K562 (cell line): Measurements from ENCODE around the gene DGCR2. TPM values are rescaled to one million over a fixed set of nuclear protein-coding genes. Genes with fewer than 3 reads are reported as not detected.

Experiments
- ATAC-seq: fragments of 200-7000 bp; cut with Tn5 transposase; 3 replicates; pipeline ENCODE4 v1.9.1; 2020; ENCODE audit warnings: moderate library complexity
- BruUV-seq: library from RNA; stranded (reverse); fragments of 400-500 nt; replicated peaks from 2 replicates; lab custom pipeline; 2021; lab: Mats Ljungman, UMichigan
- CTCF ChIA-PET: fragments of 300-600 bp; formaldehyde crosslinking; extraction: SDS; loops from one replicate; lab custom pipeline; 2021; ENCODE audit warnings: low intra/inter-chr PET ratio; lab: Yijun Ruan, JAX
- POLR2A ChIA-PET: fragments of 300-600, 350-650 bp; sonication (Branson Sonifier 250); formaldehyde crosslinking; extraction: SDS; loops from one replicate; lab custom pipeline; 2021; ENCODE audit warnings: antibody characterized with exemption, inconsistent platforms; lab: Yijun Ruan, JAX
- DNase-seq, 4 experiments: peaks; one replicate each; pipeline versions ENCODE4 v3.0.0 to v3.0.0-alpha.2; 2011 to 2018; ENCODE audit warnings: low spot score in 3 of 4, mixed read lengths in 3 of 4; ENCODE audit errors: extremely low read depth in 1 of 4
- FAIRE-seq: peaks from 2 replicates; lab custom pipeline; 2011; peaks lifted over from hg19 to GRCh38; lab: Jason Lieb, UNC
- H2AFZ ChIP-seq: 2 replicates; pipeline ENCODE4 v1.6.0; 2011; ENCODE audit warnings: low read depth, low read length, control low read depth, inconsistent platforms
- H3K27ac ChIP-seq: fragments of 200-600 bp; 3 replicates; pipeline ENCODE4 v1.8.0; 2011; ENCODE audit warnings: low read depth, mild to moderate bottlenecking, control low read depth, inconsistent platforms, low read length, moderate library complexity, mixed read lengths; ENCODE audit errors: extremely low read depth
- H3K27me3 ChIP-seq, 2 experiments: fragments of 300-600 bp in 1 of 2; 2 replicates in 1 of 2; 3 replicates in 1 of 2; pipeline versions ENCODE4 v1.6.0 to v1.8.0; 2011; ENCODE audit warnings: inconsistent platforms in 2 of 2, low read length in 2 of 2, mild to moderate bottlenecking in 1 of 2, mixed read lengths in 1 of 2, moderate library complexity in 1 of 2; ENCODE audit not compliant: control insufficient read depth in 2 of 2, insufficient read depth in 2 of 2
- H3K36me3 ChIP-seq: fragments of 300-600 bp; 3 replicates; pipeline ENCODE4 v1.8.0; 2011; ENCODE audit warnings: mild to moderate bottlenecking, low read length, inconsistent platforms; ENCODE audit not compliant: control insufficient read depth, insufficient read depth
- H3K4me1 ChIP-seq, 2 experiments: fragments of 200-600 bp in 1 of 2; replicated peaks in 1 of 2; 2 replicates in 1 of 2; 3 replicates in 1 of 2; pipeline versions ENCODE4 v1.5.1 to v1.8.0; 2011; ENCODE audit warnings: inconsistent platforms in 2 of 2, low read length in 2 of 2, mild to moderate bottlenecking in 1 of 2, mixed read lengths in 1 of 2, moderate library complexity in 1 of 2; ENCODE audit not compliant: control insufficient read depth in 2 of 2, insufficient read depth in 2 of 2
- H3K4me2 ChIP-seq: 2 replicates; pipeline ENCODE4 v1.6.1; 2011; ENCODE audit warnings: low read length, control low read depth, inconsistent platforms, mixed read lengths; ENCODE audit not compliant: insufficient read depth
- H3K4me3 ChIP-seq: fragments of 200-600 bp; sonication (generic), shearing (Covaris generic); 2 replicates; pipeline ENCODE4 v1.5.1; 2016; ENCODE audit warnings: control low read depth, inconsistent platforms
- H3K79me2 ChIP-seq: fragments of 200-600 bp; 3 replicates; pipeline ENCODE4 v1.8.0; 2011; ENCODE audit warnings: low read length, inconsistent platforms; ENCODE audit not compliant: control insufficient read depth, insufficient read depth
- H3K9ac ChIP-seq, 2 experiments: 2 replicates each; pipeline versions ENCODE4 v1.6.0 to v1.6.1; 2011; ENCODE audit warnings: low read depth in 2 of 2, low read length in 2 of 2, control low read depth in 1 of 2, inconsistent platforms in 1 of 2, mild to moderate bottlenecking in 1 of 2, mixed read lengths in 1 of 2; ENCODE audit not compliant: insufficient read depth in 1 of 2
- H3K9me1 ChIP-seq: one replicate; pipeline ENCODE4 v1.6.0; 2011; ENCODE audit warnings: inconsistent platforms, mild to moderate bottlenecking, low read length, moderate library complexity; ENCODE audit not compliant: control insufficient read depth, insufficient read depth
- H3K9me3 ChIP-seq: replicated peaks from 2 replicates; pipeline ENCODE4 v1.5.1; 2011; ENCODE audit warnings: low read depth, low read length, inconsistent platforms; ENCODE audit not compliant: control insufficient read depth, insufficient read depth
- H4K20me1 ChIP-seq: replicated peaks from 2 replicates; pipeline ENCODE4 v1.6.1; 2011; ENCODE audit warnings: low read length, inconsistent platforms, mixed read lengths; ENCODE audit not compliant: control insufficient read depth, insufficient read depth
- DDX20 ChIP-seq: fragments of 450-650 bp; IDR thresholded peaks from 2 replicates; pipeline ENCODE4 v1.6.1; 2016; ENCODE audit warnings: missing genetic modification characterization, low read depth, mild to moderate bottlenecking, missing compliant biosample characterization, moderate library complexity
- FIP1L1 ChIP-seq: fragments of 200-400 bp; formaldehyde crosslinking; IDR thresholded peaks from 2 replicates; pipeline ENCODE4 v1.6.1; 2018; ENCODE audit warnings: mild to moderate bottlenecking, low read depth, low read length; ENCODE audit not compliant: poor library complexity, severe bottlenecking
- GTF2A2 ChIP-seq: IDR thresholded peaks from 2 replicates; pipeline ENCODE4 v1.6.1; 2016; ENCODE audit warnings: mild to moderate bottlenecking, missing genetic modification characterization, missing compliant biosample characterization
- MCM3 ChIP-seq: fragments of 450-650 bp; IDR thresholded peaks from 2 replicates; pipeline ENCODE4 v1.6.1; 2016
- MEF2D ChIP-seq: conservative IDR thresholded peaks from 2 replicates; pipeline ENCODE4 v1.6.1; 2016; ENCODE audit warnings: low read depth, missing genetic modification characterization, missing compliant biosample characterization
- PML ChIP-seq: IDR thresholded peaks from 2 replicates; pipeline ENCODE4 v1.6.1; 2012; ENCODE audit warnings: low read length, inconsistent platforms
- PRMT5 ChIP-seq: sonication (generic); formaldehyde crosslinking; IDR thresholded peaks from 2 replicates; pipeline ENCODE4 v1.5.0; 2020; ENCODE audit warnings: missing genetic modification reagents
- RBBP5 ChIP-seq: fragments of 200-600 bp; sonication (generic); IDR thresholded peaks from 2 replicates; pipeline ENCODE4 v1.6.1; 2012; ENCODE audit warnings: borderline replicate concordance, mild to moderate bottlenecking, low read length, control low read depth, inconsistent platforms; ENCODE audit not compliant: insufficient read depth, poor library complexity, severe bottlenecking
- RREB1 ChIP-seq: fragments of 250-450 bp; sonication (Bioruptor Pico); IDR thresholded peaks from 2 replicates; pipeline ENCODE4 v1.4.0; 2020
- SAP30 ChIP-seq: fragments of 200-600 bp; sonication (generic); IDR thresholded peaks from 2 replicates; pipeline ENCODE4 v1.6.1; 2012; ENCODE audit warnings: borderline replicate concordance, low read depth, mild to moderate bottlenecking, moderate library complexity, low read length, control low read depth, inconsistent platforms; ENCODE audit not compliant: insufficient read depth, poor library complexity, severe bottlenecking
- SIRT6 ChIP-seq: IDR thresholded peaks from one replicate; pipeline ENCODE4 v1.6.1; 2012; ENCODE audit warnings: low read depth, mild to moderate bottlenecking, control low read depth, inconsistent platforms, low read length, moderate library complexity
- SMAD1 ChIP-seq: fragments of 150-350 bp; IDR thresholded peaks from 2 replicates; pipeline ENCODE4 v1.6.1; 2014; ENCODE audit warnings: low read length, low read depth; ENCODE audit not compliant: partially characterized antibody
- STAG1 ChIP-seq: sonication (generic); formaldehyde crosslinking; IDR thresholded peaks from 2 replicates; pipeline ENCODE4 v1.5.0; 2020; ENCODE audit warnings: missing genetic modification reagents, borderline replicate concordance
- TRIM28 ChIP-seq: fragments of 450-650 bp; IDR thresholded peaks from 2 replicates; pipeline ENCODE4 v1.6.1; 2017
- ZBTB7A ChIP-seq: IDR thresholded peaks from 2 replicates; pipeline ENCODE4 v1.6.1; 2011; ENCODE audit warnings: low read depth, mild to moderate bottlenecking, low read length, moderate library complexity, borderline replicate concordance; ENCODE audit not compliant: control insufficient read depth
- ZNF764 ChIP-seq: fragments of 250-450 bp; sonication (Bioruptor Pico); IDR thresholded peaks from 2 replicates; pipeline ENCODE4 v1.4.0; 2020; ENCODE audit warnings: low read depth, mild to moderate bottlenecking, moderate library complexity
- WGBS: fragments of 100-300 bp; shearing (Covaris generic); methylation state at CpG from one replicate; pipeline ENCODE4 v1.1.6; 2016; ENCODE audit warnings: low coverage, mixed read lengths; ENCODE audit not compliant: insufficient coverage; ENCODE audit errors: missing lambda C conversion rate; 5-methylcytosine and 5-hydroxymethylcytosine counted together
- in situ Hi-C: fragments of 300-500 bp; cut with MboI; formaldehyde crosslinking; loops from 4 replicates; pipeline ENCODE4 v1.15.0; 2018; ENCODE audit warnings: inconsistent platforms, mixed read lengths
- intact Hi-C: fragments of 100-400 bp; cut with micrococcal nuclease; formaldehyde crosslinking; loops from 2 replicates; pipeline ENCODE4 v1.14.2; 2022
- polyA plus RNA-seq, 8 experiments: library from polyadenylated mRNA; depleted of rRNA in 4 of 8; stranded (reverse) in 5 of 8; unstranded in 3 of 8; fragments of >200 nt; fragmentation: Nextera tagmentation in 2 of 8; fragmentation: Illumina TruSeq in 1 of 8; extraction: Ambion mirVana in 2 of 8; extraction: Trizol in 1 of 8; gene quantifications; 2 replicates each; pipeline versions ENCODE4 v1.2.1 to v1.2.3, GENCODE V29; 2011 to 2014; ENCODE audit warnings: inconsistent platforms in 1 of 8, missing spikeins in 1 of 8
- total RNA-seq, 7 experiments: library from RNA; depleted of rRNA in 6 of 7; stranded (reverse); fragments of >200 nt in 6 of 7; fragmentation: Illumina TruSeq in 2 of 7; extraction: Trizol in 2 of 7; gene quantifications; 2 replicates each; pipeline versions ENCODE4 v1.2.1 to v1.2.3, GENCODE V29; 2011 to 2021; ENCODE audit warnings: low replicate concordance in 1 of 7

The DGCR2 gene
- total and polyA plus RNA-seq, 9 of the 15 experiments (the other 6 are each of a cell fraction or from before 2014, with no cell fraction given): 0.69 to 101 (median 56.4) TPM

GRCh38 chr22:19050117-19050516 lies 72.1 kb downstream of the DGCR2 start (continued):
- TF ChIP-seq MEF2D (tag): no peak
- TF ChIP-seq MCM3: no peak
- TF ChIP-seq ZBTB7A: no peak
- TF ChIP-seq TRIM28: 0 out of 2 replicates have a peak, but pooled peaks have one; percentile 36
- no peak for TF ChIP-seq GTF2A2 (tag)
- no peak for TF ChIP-seq PML

GRCh38 chr22:19048531-19048930 lies 73.7 kb downstream of the DGCR2 start:
- no peak for ATAC-seq
- DNase-seq: no peak
- H3K27ac ChIP-seq: no peak overlapping the region
- peaks cover 0 to 2% of the 10 kb centered on the region in 2 experiments; a peak in 2 of 5 replicates for H3K4me1 ChIP-seq
- no peak overlapping the region; a peak in 1 of 4 replicates for H3K9ac ChIP-seq
- 83% methylated on average over 5 of the region's 5 CpGs for WGBS
- H3K9me3 ChIP-seq: no peaks in the 10 kb centered on the region
- H3K79me2 ChIP-seq: no peaks in the 10 kb centered on the region
- 0 out of 2 replicates have a peak, but pooled peaks cover 4% of the 10 kb centered on the region for H4K20me1 ChIP-seq
- H3K36me3 ChIP-seq: peaks cover 91% of the 10 kb centered on the region
- intact Hi-C loops: no loop called here
- ChIA-PET CTCF (no interaction called here), POLR2A (interaction anchor here (0.8 to 4.3 kb wide), 5 partner anchors 9 to 18 kb away, joined by 3 to 37 read pairs (median 13); no protein-coding TSS in a partner anchor)
- H3K9me1 ChIP-seq: peaks cover 3% of the 10 kb centered on the region
- H2AFZ ChIP-seq: no peak overlapping the region
- FAIRE-seq: no peak
- H3K4me3 ChIP-seq: no peak overlapping the region
- BruUV-seq: no TSS peak
- in situ Hi-C loops: no loop called here
- H3K27me3 ChIP-seq: no peaks in the 10 kb centered on the region
- no peak overlapping the region for H3K4me2 ChIP-seq
- TF ChIP-seq RBBP5 (peak; percentile 35), RREB1 (CRISPR knock-in tag) (0 out of 2 replicates have a peak, but pooled peaks have one; percentile 38), PRMT5 (0 out of 2 replicates have a peak, but pooled peaks have one; percentile 54), DDX20 (tag) (no peak), SAP30 (no peak), STAG1 (CRISPR knock-in tag) (peak; percentile 44; the same call in 1 of the 2 replicates), FIP1L1 (no peak), SMAD1 (no peak), SIRT6 (no peak), ZNF764 (CRISPR knock-in tag) (0 out of 2 replicates have a peak, but pooled peaks have one; percentile 5)
